NCI-H1436 (cell line): ENCODE measurements around the gene ACTC1.
"Not testable (repeated sequence)": the region's sequence is repeated elsewhere in the genome, so short reads cannot be mapped to it uniquely, and the experiment has no call there.

ENCODE experiments used
- DNase-seq: peaks from one replicate; lab custom pipeline; 2025; lab: John Stamatoyannopoulos, UW

The ACTC1 gene

DNA sequence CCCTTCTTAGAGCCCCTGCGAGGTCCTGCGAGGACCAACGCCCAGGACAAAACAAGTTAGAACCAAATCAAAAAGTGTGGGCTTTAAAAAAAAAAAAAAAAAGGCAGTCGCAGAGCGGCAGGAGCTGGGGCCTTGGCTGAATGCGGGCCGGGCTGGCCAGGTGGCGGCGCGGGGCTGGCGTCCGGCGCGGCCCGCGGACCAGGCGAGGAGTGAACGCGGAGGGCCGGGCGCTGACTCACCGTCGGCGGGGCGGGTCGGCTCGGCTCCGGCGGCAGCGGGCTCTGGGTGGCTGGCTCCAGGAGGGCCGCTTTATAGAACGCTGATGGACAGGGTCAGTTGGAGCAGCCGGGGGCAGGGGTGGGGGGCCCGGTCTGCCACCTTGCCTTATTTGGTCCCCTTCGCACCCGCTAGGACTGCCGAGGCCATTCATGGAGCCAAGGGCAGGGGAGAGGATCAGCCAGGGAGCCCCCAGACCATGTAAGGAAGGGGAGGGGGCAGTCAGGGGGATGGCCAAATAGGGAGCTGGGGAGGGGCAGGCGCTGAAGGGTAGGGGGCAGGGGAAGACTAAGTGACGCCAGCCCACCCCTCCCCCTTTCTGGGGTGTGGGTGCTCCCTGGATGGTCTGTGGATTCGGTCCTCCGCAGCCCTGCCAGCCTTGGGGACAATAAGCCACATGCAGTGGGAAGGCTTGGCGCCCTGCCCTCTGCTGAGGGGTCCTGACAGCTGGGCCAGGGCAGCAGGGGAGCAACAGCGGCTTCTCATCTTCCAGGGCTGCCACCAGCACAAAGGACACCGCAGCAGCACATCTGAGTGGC is at the start of gene ACTC1:
TSS of gene ACTC1 (minus strand) at position 283 of the 815 bp plus-strand sequence. CDS start 741 bp downstream, outside the sequence.
- no peak for DNase-seq

DNA sequence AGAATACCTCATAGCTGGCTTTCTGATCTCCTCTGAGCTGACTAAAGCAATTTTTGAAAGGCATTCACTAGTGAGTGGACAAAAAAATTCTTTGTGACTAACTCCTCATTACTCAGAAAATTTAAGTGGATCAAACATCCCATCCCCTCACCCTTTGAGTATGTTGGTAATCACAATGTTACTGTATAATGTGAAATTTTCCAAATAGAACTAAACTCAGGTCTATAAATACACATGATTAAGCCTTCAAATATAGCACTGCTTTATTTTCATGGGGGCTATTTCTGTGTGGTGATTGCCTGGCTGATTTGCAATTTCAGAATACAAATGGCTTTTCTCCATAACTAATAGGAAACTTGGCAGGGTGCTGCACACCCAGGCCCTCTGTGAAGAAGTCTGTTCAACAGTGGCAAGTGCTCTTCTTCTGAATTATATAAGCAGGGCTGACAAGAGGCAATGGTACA is 45.9 kb upstream of the ACTC1 start:
- DNase-seq: no peak

DNA sequence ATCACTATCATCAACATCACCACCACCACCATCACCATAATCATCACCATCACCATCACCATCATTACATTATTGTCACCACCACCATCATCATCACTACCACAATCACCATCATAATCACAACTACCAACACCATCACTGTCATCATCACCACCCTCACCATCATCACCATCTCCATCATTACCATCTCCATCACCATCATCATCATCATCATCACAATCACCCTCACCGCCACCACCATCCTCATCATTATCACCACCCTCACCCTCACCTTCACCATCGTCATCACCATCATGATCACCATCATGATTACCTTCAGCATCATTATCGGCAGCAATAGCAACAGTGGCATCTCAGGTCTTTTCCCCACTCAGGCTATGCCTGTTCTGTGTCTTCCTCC is 42.9 kb upstream of the ACTC1 start:
- DNase-seq: no peak

DNA sequence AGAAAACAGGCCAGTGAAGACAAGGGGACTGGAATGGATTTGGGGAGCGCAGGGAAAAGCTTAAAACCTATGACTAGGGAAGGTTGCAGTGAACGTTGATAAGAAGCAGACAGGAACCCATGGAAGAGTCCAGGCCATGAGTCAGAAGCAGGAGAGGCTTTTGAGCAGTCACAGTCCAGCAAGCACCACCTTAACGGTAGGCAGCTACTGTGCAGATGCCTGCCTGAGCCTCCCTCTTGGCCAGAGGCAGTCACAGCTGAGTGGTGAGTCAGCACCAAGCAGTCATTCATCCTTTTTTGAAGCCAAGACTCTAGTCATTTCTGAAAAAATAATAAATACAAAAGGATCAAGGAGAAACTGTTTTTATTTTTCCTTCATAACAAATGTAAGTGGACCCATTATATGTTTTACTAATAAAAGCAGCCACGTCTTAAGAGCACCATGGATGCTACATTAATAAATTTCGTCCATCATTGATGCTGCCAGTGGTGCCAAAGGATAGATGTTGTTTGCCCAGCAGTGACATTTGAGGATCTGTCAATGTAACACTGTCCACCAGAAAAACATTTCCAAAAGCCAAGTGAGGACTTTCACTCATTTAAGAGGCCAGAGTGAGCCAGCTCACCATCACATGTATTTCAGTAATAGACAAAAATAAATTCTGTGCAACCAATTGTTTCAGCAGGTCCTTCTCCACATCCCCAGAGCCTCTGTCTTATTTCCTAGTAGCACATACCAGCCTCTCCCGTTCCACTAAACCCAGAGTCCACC is 42.1 kb upstream of the ACTC1 start:
- no peak for DNase-seq

DNA sequence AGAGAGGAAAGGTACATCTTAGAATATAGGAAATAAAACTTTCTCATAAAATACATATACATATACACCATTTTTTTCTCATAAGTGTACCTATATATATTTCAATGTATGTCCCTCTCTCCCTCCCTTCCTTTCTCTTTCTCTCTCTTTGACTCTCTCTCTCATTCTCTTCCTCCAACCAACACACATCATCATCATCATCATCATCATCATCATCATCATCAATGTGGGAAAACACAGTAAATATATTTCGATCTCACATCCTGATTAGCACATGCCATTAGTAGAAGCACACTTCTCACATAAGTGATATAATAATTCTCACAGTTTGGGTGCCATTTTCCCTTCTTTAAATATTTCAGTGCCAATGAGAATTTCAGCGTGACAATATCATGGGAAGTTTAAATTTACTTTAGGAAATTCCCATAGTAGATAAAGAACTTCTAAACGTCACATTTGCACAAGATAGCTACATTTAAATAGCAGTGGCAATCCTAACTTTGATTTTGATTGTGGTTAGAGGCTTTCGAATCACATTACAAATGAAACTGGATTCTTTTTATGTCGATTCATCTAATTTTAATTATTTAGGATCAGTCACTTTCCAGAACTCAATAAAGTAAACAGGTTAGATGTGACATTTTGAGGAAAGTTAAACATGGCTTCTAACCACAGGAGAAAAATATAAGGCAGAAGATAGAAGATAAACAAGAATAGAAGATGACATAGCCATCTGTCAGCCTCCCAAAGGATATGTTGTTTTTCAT is 33.0 kb upstream of the ACTC1 start:
- no peak for DNase-seq

DNA sequence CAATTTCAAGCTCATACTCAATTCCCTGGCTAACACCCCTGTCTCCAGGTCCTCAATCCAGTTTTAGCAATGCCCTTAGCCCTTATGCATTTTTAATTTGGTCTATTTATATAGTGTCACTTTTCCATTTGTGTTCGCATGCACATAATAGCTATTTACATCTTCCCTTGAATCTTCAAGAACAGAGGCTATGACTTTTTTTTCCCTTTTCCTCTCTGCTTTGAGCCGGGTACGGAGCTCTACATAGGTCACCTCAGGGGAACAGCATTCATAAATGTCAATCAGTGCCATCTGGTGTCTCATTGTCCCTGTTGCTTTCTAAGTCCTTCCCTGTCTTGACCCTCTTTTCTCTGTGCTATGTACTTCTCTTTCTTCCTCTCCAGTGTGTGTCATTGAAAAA is 26.5 kb upstream of the ACTC1 start:
- DNase-seq: no peak

DNA sequence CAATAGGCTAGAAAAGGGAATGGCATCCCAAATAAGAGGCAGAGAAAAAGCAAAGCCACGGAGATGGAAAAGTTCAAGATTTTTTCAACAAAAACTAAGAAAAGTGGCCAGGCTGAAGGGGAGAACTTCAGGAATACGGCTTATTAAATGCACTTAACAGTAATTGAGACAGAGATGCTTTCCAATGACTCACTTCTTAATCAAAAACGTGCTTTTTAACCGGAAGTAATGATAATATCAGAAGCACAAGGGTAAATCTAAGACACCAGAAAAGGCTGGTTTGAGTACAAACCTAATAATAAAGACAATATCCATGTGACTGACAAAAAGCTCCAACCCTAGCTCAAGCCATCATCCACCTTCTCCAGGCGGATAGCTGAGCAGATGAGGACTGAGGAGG is 24.8 kb upstream of the ACTC1 start:
- no peak for DNase-seq

GRCh38 chr15:34818526-34818925 is 23.2 kb upstream of the ACTC1 start:
- no peak for DNase-seq

GRCh38 chr15:34815836-34816235 is 20.5 kb upstream of the ACTC1 start:
- DNase-seq: no peak

DNA sequence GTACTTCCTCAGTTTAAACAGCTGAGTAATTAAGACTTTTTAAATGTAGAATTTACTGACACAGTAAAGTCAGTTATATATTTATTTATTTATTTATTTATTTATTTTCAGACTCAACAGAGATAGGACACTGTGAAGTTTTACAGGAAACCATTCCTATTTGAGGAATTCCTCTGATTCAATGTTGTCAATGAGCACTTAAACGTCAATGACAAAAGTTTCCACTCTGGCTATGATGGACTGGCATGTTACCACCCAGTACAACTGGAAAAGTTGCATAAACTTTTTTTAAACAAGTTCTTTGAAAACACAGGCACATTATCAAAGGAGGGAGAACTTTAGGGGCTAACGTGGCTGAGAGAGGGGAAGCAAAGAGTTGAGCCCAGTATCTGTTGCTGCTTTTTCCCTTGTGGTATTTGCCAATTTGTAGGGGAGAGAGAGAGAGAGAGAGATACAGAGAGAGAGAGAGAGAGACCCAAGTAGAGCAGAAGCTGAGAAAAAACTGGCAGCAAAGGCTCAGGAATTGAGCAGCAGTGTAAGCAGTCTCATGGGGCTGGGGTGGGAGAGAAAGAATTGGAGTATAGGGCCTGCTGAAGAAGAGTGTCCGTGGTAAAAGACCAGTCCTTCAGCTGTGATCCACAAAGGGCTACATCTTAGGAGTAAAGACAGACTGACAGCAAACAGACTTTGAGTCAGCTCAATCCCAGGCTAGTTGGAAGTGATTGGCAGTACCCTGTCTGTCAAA is 18.3 kb upstream of the ACTC1 start:
- DNase-seq: no peak

- not testable (repeated sequence) for DNase-seq
These were observed 17.6 kb upstream of the ACTC1 start for GRCh38 chr15:34812868-34813365.

DNA sequence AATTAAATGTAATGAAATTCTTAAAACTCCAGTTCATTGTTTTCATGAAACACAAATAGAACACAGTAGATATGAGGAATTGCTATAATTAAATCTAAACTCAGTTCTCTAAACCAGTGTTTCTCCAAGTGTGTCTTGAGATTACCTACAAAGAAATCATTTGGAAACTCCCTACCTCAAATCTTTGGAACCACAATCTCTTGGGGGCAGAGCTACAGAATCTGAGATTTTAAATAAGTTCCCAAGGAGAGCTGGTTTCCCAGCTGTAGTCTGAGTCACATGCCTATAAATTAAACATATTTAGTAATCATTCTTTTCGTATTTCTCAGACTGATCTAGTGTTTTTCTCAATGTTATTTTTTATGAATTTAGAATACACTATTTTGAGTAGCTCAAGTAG is 17.0 kb upstream of the ACTC1 start:
- DNase-seq: no peak

GRCh38 chr15:34810443-34811129 is 15.2 kb upstream of the ACTC1 start:
- DNase-seq: no peak

DNA sequence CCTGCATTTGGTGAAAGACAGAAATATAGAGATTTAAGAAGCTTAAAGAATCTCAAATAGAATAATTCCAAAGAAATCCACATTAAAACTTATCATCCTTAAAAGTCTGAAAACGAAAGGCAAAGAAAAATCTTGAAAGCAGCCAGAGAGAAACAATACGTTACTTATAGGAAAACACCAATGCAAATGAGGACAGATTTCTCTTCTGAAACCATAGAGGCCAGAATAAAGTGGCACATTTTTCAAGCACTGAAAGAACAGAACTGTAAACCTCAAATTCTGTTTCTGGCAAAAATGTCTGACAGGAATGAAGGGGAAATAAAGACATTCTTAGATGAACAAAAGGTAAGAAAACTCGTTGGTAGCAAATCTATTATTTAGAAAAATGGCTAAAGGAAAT is 13.8 kb upstream of the ACTC1 start:
- no peak for DNase-seq

DNA sequence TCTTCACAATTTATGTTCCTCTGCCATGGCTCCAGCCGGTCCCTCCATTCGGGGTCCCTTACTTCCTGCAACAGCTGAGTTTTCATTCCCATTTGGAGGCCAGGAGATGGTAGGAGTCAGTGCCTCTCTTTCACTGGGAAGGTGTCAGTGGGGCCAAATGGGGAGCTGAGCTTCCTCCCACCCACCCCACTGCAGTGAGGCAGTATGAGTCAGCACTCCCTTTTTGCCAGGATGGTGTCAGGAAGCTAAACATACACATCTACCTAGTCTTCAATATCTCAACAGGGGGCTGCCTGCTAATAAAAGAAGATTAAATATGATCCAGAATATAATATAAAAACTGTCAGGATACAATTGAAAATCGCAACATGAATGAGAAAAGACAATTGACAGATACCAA is 12.7 kb upstream of the ACTC1 start:
- DNase-seq: no peak

GRCh38 chr15:34807241-34807640 is 11.9 kb upstream of the ACTC1 start:
- DNase-seq: not testable (repeated sequence)

DNA sequence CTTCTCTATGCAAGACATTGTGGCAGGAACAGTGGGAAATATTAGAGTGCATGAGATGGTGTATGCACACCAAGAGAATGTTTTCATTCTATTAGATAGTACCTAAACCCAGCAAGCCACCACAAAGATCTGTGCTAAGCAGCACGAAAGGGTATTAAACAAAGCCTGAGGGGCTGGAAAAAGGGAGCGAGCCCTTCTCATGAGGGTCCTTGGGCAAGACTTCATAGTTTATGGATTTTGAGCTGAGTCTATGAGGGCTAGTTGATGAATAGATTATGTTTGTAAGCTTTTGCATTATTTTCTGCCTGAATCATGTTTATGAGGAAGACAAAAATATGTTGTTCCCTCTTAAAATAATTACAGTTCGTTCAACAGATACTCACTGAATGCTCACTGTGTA is 9.4 kb upstream of the ACTC1 start:
- DNase-seq: no peak

DNA sequence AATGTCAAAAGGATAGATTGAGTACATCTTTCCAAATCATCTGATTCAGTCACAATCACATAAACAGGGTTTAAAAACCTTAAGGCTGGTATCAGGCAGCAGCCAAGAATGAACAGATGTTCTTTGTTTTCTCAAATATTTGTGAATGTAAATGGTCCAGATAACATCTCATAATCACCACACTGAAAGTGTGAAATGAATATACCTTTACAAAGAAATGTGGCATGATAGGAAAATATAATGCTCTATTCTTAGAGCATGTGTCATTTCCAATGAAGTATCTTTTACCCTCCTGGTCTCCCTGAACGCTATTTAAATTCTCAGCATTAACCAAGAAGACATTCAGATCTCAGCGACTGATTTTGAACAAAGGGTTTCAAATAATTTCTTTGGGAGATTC is 8.8 kb upstream of the ACTC1 start:
- no peak for DNase-seq

- DNase-seq: no peak
These were observed 7.7 kb upstream of the ACTC1 start for GRCh38 chr15:34802803-34803750.

GRCh38 chr15:34802371-34802770 is 7.0 kb upstream of the ACTC1 start:
- DNase-seq: no peak
